GM23248 (cell line): Measurements from ENCODE around the gene RAB14.

Experiments
- EZH2 ChIP-seq: fragments of 200-600 bp; sonication (generic); IDR thresholded peaks from 2 replicates; pipeline ENCODE4 v1.6.1; 2018; ENCODE audit warnings: antibody characterized with exemption, mild to moderate bottlenecking; ENCODE audit not compliant: insufficient read depth, poor library complexity, severe bottlenecking
- EZH2phosphoT487 ChIP-seq: fragments of 200-600 bp; sonication (generic); IDR thresholded peaks from 2 replicates; pipeline ENCODE4 v1.6.1; 2018; ENCODE audit warnings: antibody characterized with exemption, moderate library complexity, mild to moderate bottlenecking, low read depth; ENCODE audit not compliant: insufficient read depth

- TF ChIP-seq EZH2phosphoT487 (no peak), EZH2 (no peak)
Observed at GRCh38 chr9:121192518-121192917, 9.2 kb downstream of the RAB14 start.
